NT2/D1 (cell line): ENCODE measurements around the gene RESP18.

Experiments
- DNase-seq: peaks from one replicate; pipeline ENCODE4 v3.0.0-alpha.2; 2011; ENCODE audit warnings: low read depth, low spot score
- H3K27me3 ChIP-seq: 2 replicates; pipeline ENCODE4 v1.6.0; 2011; ENCODE audit warnings: mild to moderate bottlenecking; ENCODE audit not compliant: insufficient read length, insufficient read depth
- H3K36me3 ChIP-seq: 2 replicates; pipeline ENCODE4 v1.6.1; 2011; ENCODE audit warnings: mild to moderate bottlenecking, low read length, mixed read lengths; ENCODE audit not compliant: insufficient read depth, insufficient read length
- H3K4me1 ChIP-seq: 2 replicates; pipeline ENCODE4 v1.5.1; 2011; ENCODE audit not compliant: insufficient read depth, insufficient read length
- H3K4me3 ChIP-seq: 2 replicates; pipeline ENCODE4 v1.5.1; 2011; ENCODE audit warnings: low read depth; ENCODE audit not compliant: insufficient read length
- H3K9ac ChIP-seq: 2 replicates; pipeline ENCODE4 v1.6.0; 2011; ENCODE audit warnings: low read depth; ENCODE audit not compliant: insufficient read length
- H3K9me3 ChIP-seq: 2 replicates; pipeline ENCODE4 v1.5.1; 2011; ENCODE audit warnings: mild to moderate bottlenecking, low read length; ENCODE audit not compliant: insufficient read depth
- SUZ12 ChIP-seq: IDR thresholded peaks from 2 replicates; pipeline ENCODE4 v1.6.1; 2011; ENCODE audit not compliant: insufficient read length, insufficient read depth; ENCODE audit errors: extremely low read depth
- YY1 ChIP-seq: IDR thresholded peaks from 2 replicates; pipeline ENCODE4 v1.6.1; 2011; ENCODE audit not compliant: insufficient read length, insufficient read depth
- ZNF274 ChIP-seq: IDR thresholded peaks from 2 replicates; pipeline ENCODE4 v1.6.1; 2011; ENCODE audit warnings: mild to moderate bottlenecking, low read depth, low read length

RESP18 gene

DNA sequence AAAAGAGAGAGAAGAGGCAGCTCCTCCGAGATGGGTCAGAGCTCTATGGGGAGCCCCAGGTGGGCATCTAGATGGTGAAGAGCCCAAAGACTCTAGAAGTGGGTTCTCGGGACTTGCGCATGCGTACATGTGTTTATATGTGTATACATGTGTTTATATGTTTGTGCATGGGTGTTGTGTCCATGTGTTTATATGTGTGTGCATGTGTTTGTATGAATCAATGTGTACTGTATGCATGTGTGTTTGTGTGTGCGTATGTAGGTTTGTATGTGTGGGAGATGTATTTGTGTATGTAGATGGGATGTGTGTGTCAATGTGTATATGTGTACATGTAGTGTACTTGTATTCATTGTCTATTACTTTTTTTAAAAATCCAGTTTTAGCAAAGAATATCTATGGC, 29.5 kb upstream of the RESP18 start:
- H3K9me3 ChIP-seq = no peaks in the 10 kb centered on the region
- H3K9ac ChIP-seq = no peak overlapping the region
- H3K36me3 ChIP-seq = no peaks in the 10 kb centered on the region
- peaks cover 44% of the 10 kb centered on the region for H3K27me3 ChIP-seq
- no peaks in the 10 kb centered on the region for H3K4me1 ChIP-seq
- TF ChIP-seq SUZ12 (no peak), YY1 (no peak), ZNF274 (no peak)
- no peak for DNase-seq
- no peak overlapping the region for H3K4me3 ChIP-seq

DNA sequence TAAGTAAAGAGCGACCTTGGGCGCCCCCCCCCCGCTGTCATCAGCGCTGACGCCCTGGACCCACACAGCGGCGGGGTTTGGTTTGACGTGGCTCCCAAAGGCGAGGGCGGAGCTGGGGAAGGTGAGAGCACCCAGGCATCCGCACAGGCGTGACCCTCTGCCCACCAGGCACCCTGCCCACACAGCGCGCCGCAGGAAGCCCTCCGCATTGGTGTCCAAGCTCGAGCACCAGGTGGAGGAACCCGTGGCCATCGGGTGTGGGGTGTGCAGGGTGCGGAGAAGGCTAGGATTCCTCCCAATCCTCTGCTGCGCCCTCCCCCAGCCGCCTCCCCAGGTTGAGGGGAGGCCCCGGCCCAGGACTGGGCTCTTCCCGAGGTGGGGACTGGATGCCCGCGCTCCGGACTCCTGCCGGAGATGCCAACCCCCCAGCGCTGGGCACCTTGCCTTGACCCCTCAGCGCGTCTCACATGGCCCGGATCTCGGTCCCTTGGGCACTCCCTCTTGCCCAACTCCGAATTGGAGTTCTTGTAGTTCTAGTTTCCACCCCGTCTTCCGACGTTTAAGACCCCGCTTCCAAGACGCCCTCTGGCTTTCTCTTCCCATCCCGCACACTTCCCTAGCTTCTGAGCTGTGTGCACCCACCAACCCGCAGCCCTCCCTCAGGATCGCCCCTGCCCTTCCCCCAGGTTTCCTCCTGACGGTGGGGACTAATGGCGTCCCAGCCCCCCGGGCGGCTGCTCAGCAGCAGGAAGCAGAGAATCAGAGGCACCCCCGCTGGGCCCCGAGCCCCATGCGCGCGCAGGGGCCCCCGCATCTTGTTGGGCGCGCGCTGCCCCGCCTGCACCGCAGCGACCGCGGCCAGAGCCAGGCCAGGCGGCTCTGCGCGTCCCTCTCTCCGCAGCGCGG, 25.9 kb upstream of the RESP18 start:
- H3K9me3 ChIP-seq = no peaks in the 10 kb centered on the region
- TF ChIP-seq ZNF274 (no peak), SUZ12 (no peak), YY1 (no peak)
- H3K36me3 ChIP-seq = no peaks in the 10 kb centered on the region
- H3K4me1 ChIP-seq = no peaks in the 10 kb centered on the region
- peaks cover 67% of the 10 kb centered on the region for H3K27me3 ChIP-seq
- no peak for DNase-seq
- peak overlapping the region; percentile 79 for H3K9ac ChIP-seq
- H3K4me3 ChIP-seq = peak overlapping the region; percentile 49

GRCh38 chr2:219356834-219357233, 24.3 kb upstream of the RESP18 start:
- no peaks in the 10 kb centered on the region for H3K4me1 ChIP-seq
- no peak for DNase-seq
- peaks cover 69% of the 10 kb centered on the region for H3K27me3 ChIP-seq

DNA sequence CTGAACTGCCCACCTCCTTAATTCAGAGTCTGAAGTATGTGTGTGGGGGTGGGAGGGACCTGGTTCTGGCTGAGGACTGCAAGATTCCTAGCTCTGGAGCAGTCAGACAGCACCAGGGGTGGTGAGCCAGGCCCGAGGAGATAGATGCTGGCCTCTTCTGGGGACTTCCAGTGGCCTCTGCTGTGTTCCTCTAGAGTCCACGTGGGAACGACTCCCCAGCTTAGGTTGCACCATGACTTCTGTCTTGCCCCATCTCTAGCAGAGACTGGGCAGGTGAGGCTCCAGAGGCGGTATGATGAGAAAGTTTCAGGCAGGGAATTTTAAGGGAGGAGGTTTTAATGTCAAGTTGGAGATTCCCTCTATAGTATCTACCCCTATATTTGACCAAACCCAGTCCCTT, 22.0 kb upstream of the RESP18 start:
- H3K4me3 ChIP-seq = no peak overlapping the region
- H3K9ac ChIP-seq = no peak overlapping the region
- TF ChIP-seq SUZ12 = no peak
- no peak for TF ChIP-seq ZNF274
- TF ChIP-seq YY1 = no peak
- DNase-seq = no peak
- peaks cover 50% of the 10 kb centered on the region for H3K27me3 ChIP-seq
- no peaks in the 10 kb centered on the region for H3K36me3 ChIP-seq
- H3K4me1 ChIP-seq = peaks cover 5% of the 10 kb centered on the region
- no peaks in the 10 kb centered on the region for H3K9me3 ChIP-seq

More at GRCh38 chr2:219356834-219357233, 24.3 kb upstream of the RESP18 start:
- Histone ChIP-seq H3K9ac (no peak overlapping the region), H3K36me3 (no peaks in the 10 kb centered on the region), H3K4me3 (no peak overlapping the region), H3K9me3 (no peaks in the 10 kb centered on the region)
- no peak for TF ChIP-seq YY1
- TF ChIP-seq ZNF274 = no peak
- no peak for TF ChIP-seq SUZ12

DNA sequence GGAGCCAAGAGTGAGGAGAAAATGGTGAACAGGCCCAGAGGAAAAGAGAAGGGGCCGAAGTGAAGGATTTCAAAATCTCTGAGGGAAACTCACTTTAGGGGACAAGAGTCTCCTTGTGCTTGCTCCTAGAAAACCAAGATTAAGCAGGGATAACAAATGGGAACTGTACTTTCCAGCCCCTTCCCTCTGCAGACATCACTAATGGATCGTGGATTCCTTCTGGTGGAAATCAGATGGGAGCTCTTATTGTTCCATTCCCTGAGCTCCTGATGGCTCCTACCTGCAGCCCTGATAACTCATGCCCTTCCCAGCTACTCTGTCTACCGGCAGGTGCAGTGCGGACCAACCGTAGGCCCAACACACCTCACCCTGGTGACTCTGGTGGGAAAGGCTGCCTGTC, 20.6 kb upstream of the RESP18 start:
- H3K4me3 ChIP-seq = no peak overlapping the region
- no peak overlapping the region for H3K9ac ChIP-seq
- peaks cover 5% of the 10 kb centered on the region for H3K4me1 ChIP-seq
- peaks cover 36% of the 10 kb centered on the region for H3K27me3 ChIP-seq
- no peak for TF ChIP-seq SUZ12
- no peak for TF ChIP-seq ZNF274
- no peak for TF ChIP-seq YY1
- DNase-seq = no peak
- no peaks in the 10 kb centered on the region for H3K36me3 ChIP-seq
- no peaks in the 10 kb centered on the region for H3K9me3 ChIP-seq

- peaks cover 5% of the 10 kb centered on the region for H3K4me1 ChIP-seq
- DNase-seq = peak; percentile 46
These were observed 20.0 kb upstream of the RESP18 start for GRCh38 chr2:219352448-219353023.

DNA sequence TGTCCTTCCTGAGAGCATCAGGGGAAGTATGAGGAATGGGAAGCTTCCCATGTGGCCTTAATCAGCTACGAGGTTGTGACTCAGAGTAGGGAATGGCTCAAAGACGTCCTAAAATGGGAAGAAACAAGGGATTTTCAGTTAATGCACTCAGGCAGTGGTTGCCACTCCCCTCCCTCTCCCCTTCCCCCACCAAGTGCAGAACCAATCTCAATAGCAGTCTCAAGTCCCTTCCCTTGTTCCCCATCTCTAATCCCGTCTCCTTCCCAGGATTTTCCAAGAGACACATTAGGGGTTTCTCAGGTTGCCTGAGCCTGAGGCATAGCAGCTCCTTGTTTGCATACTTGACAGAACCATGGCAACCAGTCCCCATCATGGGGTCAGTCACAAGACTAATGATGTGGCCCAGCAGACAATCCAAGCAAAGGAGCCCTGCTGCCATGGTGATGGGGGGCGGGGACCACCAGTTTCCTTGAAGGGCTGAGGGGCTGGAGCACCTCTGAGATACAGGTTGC, 18.2 kb upstream of the RESP18 start:
- Histone ChIP-seq H3K4me1 (peaks cover 5% of the 10 kb centered on the region), H3K36me3 (no peaks in the 10 kb centered on the region), H3K27me3 (peaks cover 19% of the 10 kb centered on the region), H3K9me3 (no peaks in the 10 kb centered on the region), H3K9ac (no peak overlapping the region), H3K4me3 (no peak overlapping the region)
- no peak for TF ChIP-seq YY1
- no peak for TF ChIP-seq ZNF274
- no peak for TF ChIP-seq SUZ12
- DNase-seq = peak; percentile 69

More at GRCh38 chr2:219352448-219353023, 20.0 kb upstream of the RESP18 start:
- Histone ChIP-seq H3K36me3 (no peaks in the 10 kb centered on the region), H3K27me3 (peaks cover 30% of the 10 kb centered on the region), H3K9ac (no peak overlapping the region), H3K4me3 (no peak overlapping the region), H3K9me3 (no peaks in the 10 kb centered on the region)
- no peak for TF ChIP-seq SUZ12
- TF ChIP-seq YY1 = no peak
- TF ChIP-seq ZNF274 = no peak
